ENCODE data around the gene ACTG1. TPM values are rescaled to one million over a fixed set of nuclear protein-coding genes. Genes with fewer than 3 reads are reported as not detected.

ACTG1 gene
- total RNA-seq, 1 experiment from 2014 or later, result 4,160 TPM

DNA sequence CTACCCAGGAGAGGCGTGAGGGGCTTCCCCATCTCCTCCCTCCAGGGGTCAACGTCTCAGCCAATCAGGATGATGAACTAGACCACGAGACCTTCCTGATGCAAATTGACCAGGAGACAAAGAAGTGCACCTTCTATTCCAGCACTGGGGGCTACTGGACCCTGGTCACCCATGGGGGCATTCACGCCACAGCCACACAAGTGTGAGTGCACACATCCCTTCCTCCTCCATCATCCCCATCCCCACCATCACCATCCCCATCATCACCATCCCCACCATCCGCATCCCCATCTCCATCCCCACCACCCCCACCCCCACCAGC, 22.4 kb upstream of the ACTG1 start:
- no peak overlapping the region for H3K23ac ChIP-seq (ENCODE audit: insufficient read length, low read depth, low read length)
- H3K56ac ChIP-seq (ENCODE audit: insufficient read length, low read depth, low read length), result no peak overlapping the region
- no peaks in the 10 kb centered on the region for H3K79me2 ChIP-seq (ENCODE audit: insufficient read depth, low read length)
- H3K27me3 ChIP-seq (ENCODE audit: insufficient read depth, low read length), result peaks cover 7% of the 10 kb centered on the region; the same call in 1 of the 2 replicates
- no peak overlapping the region for H2AK5ac ChIP-seq (ENCODE audit: insufficient read length, low read length)
- no peak overlapping the region for H4K5ac ChIP-seq (ENCODE audit: insufficient read length, low read depth, low read length)
- no peaks in the 10 kb centered on the region for H3K4me1 ChIP-seq (ENCODE audit: insufficient read depth, low read length)
- no peaks in the 10 kb centered on the region for H3K9me3 ChIP-seq (ENCODE audit: control insufficient read depth, low read depth, low read length)
- no peak overlapping the region for H3K9ac ChIP-seq (ENCODE audit: extremely low read depth, insufficient read length, low read length)
- no peak overlapping the region for H4K91ac ChIP-seq (ENCODE audit: insufficient read length, low read depth, low read length)
- Mint-ChIP-seq H3K4me1 (0 out of 4 replicates have a peak, but pooled peaks cover 5 to 7% of the 10 kb centered on the region in 2 experiments), H3K27ac (no peak overlapping the region), H3K4me3 (no peak overlapping the region), H3K27me3 (ENCODE audit: low read depth) (peaks cover 28% of the 10 kb centered on the region), H3K9me3 (no peaks in the 10 kb centered on the region; a peak in 1 of 5 replicates), H3K36me3 (ENCODE audit: insufficient read depth in 1 of 3, low read depth in 3 of 3) (peaks cover 0 to 7% (median 4%) of the 10 kb centered on the region in 3 experiments; a peak in 3 of 7 replicates)
- no peak overlapping the region for H2BK5ac ChIP-seq (ENCODE audit: insufficient read length, low read length)
- no peak overlapping the region for H3K4me2 ChIP-seq (ENCODE audit: insufficient read depth, insufficient read length, low read length)
- no peaks in the 10 kb centered on the region for H3K79me1 ChIP-seq (ENCODE audit: insufficient read depth, low read depth, low read length, poor library complexity, severe bottlenecking)
- WGBS (ENCODE audit: extremely low coverage, insufficient read length, low lambda C conversion rate), result no CpG with 5 or more reads among the region's 5 CpGs
- H2AFZ ChIP-seq (ENCODE audit: low read length), result no peak overlapping the region
- no peak overlapping the region for H2BK20ac ChIP-seq (ENCODE audit: low read depth, low read length, poor library complexity, severe bottlenecking)
- H2BK12ac ChIP-seq (ENCODE audit: insufficient read length, low read depth, low read length), result no peak overlapping the region
- no peak overlapping the region for H4K8ac ChIP-seq (replicated peaks; ENCODE audit: insufficient read length, low read depth, low read length)
- no peak for DNase-seq
- peaks cover 5% of the 10 kb centered on the region for H4K20me1 ChIP-seq (ENCODE audit: control insufficient read depth, insufficient read depth, insufficient read length)
- H3K4ac ChIP-seq (ENCODE audit: low read depth, low read length), result no peak overlapping the region
- no peak overlapping the region for H2BK15ac ChIP-seq (ENCODE audit: low read depth, low read length)
- no peak overlapping the region for H2BK120ac ChIP-seq (ENCODE audit: low read depth, low read length, poor library complexity, severe bottlenecking)
- peaks cover 5% of the 10 kb centered on the region for H3K23me2 ChIP-seq (ENCODE audit: insufficient read length, low read depth, low read length, poor library complexity, severe bottlenecking)
- TF ChIP-seq, protein P1, sequence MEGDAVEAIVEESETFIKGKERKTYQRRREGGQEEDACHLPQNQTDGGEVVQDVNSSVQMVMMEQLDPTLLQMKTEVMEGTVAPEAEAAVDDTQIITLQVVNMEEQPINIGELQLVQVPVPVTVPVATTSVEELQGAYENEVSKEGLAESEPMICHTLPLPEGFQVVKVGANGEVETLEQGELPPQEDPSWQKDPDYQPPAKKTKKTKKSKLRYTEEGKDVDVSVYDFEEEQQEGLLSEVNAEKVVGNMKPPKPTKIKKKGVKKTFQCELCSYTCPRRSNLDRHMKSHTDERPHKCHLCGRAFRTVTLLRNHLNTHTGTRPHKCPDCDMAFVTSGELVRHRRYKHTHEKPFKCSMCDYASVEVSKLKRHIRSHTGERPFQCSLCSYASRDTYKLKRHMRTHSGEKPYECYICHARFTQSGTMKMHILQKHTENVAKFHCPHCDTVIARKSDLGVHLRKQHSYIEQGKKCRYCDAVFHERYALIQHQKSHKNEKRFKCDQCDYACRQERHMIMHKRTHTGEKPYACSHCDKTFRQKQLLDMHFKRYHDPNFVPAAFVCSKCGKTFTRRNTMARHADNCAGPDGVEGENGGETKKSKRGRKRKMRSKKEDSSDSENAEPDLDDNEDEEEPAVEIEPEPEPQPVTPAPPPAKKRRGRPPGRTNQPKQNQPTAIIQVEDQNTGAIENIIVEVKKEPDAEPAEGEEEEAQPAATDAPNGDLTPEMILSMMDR (conservative IDR thresholded peaks at IDR 0.05), result no peak
- no peak overlapping the region for H3T11ph ChIP-seq (ENCODE audit: low read length)
- no peak overlapping the region for H3K18ac ChIP-seq (ENCODE audit: insufficient read length, low read depth, low read length)
- H3K27ac ChIP-seq (ENCODE audit: insufficient read length, low read depth, low read length), result no peak overlapping the region
- H3K14ac ChIP-seq (ENCODE audit: insufficient read depth, low read length), result no peak overlapping the region

Measured in H9 (cell line).